Measurements from ENCODE around the gene ZBTB47.

Gene ZBTB47

GRCh38 chr3:42667523-42668412 is 14.3 kb downstream of the ZBTB47 start:
- no peak for FAIRE-seq
- DNase-seq (ENCODE audit: insufficient read length) = no peak
- TF ChIP-seq POLR2AphosphoS5 (IDR thresholded peaks at IDR 0.05; ENCODE audit: low read depth, low read length) (no peak), TAF1 (IDR thresholded peaks at IDR 0.05; ENCODE audit: borderline replicate concordance, low read depth, low read length) (no peak), POLR2A (IDR thresholded peaks at IDR 0.05; ENCODE audit: low read depth, low read length) (no peak)

GRCh38 chr3:42668413-42668760 is 14.9 kb downstream of the ZBTB47 start:
- TF ChIP-seq POLR2AphosphoS5 (IDR thresholded peaks at IDR 0.05; ENCODE audit: low read depth, low read length) = no peak
- TF ChIP-seq TAF1 (IDR thresholded peaks at IDR 0.05; ENCODE audit: borderline replicate concordance, low read depth, low read length) = no peak
- TF ChIP-seq POLR2A (IDR thresholded peaks at IDR 0.05; ENCODE audit: low read depth, low read length) = no peak
- FAIRE-seq = no peak
- DNase-seq (ENCODE audit: insufficient read length) = no peak

GRCh38 chr3:42668793-42669217 is 15.3 kb downstream of the ZBTB47 start:
- TF ChIP-seq POLR2A (IDR thresholded peaks at IDR 0.05; ENCODE audit: low read depth, low read length) (no peak), POLR2AphosphoS5 (IDR thresholded peaks at IDR 0.05; ENCODE audit: low read depth, low read length) (no peak), TAF1 (IDR thresholded peaks at IDR 0.05; ENCODE audit: borderline replicate concordance, low read depth, low read length) (no peak)
- FAIRE-seq (no peak), DNase-seq (ENCODE audit: insufficient read length) (no peak)

GRCh38 chr3:42670051-42670576 is 16.6 kb downstream of the ZBTB47 start:
- DNase-seq (ENCODE audit: insufficient read length) (no peak), FAIRE-seq (no peak)
- TF ChIP-seq TAF1 (IDR thresholded peaks at IDR 0.05; ENCODE audit: borderline replicate concordance, low read depth, low read length) (no peak), POLR2A (IDR thresholded peaks at IDR 0.05; ENCODE audit: low read depth, low read length) (no peak), POLR2AphosphoS5 (IDR thresholded peaks at IDR 0.05; ENCODE audit: low read depth, low read length) (no peak)

- no peak for FAIRE-seq
Measured at GRCh38 chr3:42670670-42671069, 17.2 kb downstream of the ZBTB47 start.

GRCh38 chr3:42672515-42672914 is 19.0 kb downstream of the ZBTB47 start:
- DNase-seq (ENCODE audit: insufficient read length) (no peak), FAIRE-seq (no peak)
- TF ChIP-seq POLR2AphosphoS5 (IDR thresholded peaks at IDR 0.05; ENCODE audit: low read depth, low read length) = no peak
- no peak for TF ChIP-seq POLR2A (IDR thresholded peaks at IDR 0.05; ENCODE audit: low read depth, low read length)
- no peak for TF ChIP-seq TAF1 (IDR thresholded peaks at IDR 0.05; ENCODE audit: borderline replicate concordance, low read depth, low read length)

More at GRCh38 chr3:42670670-42671069, 17.2 kb downstream of the ZBTB47 start:
- no peak for DNase-seq (ENCODE audit: insufficient read length)
- TF ChIP-seq POLR2AphosphoS5 (IDR thresholded peaks at IDR 0.05; ENCODE audit: low read depth, low read length) (no peak), POLR2A (IDR thresholded peaks at IDR 0.05; ENCODE audit: low read depth, low read length) (no peak), TAF1 (IDR thresholded peaks at IDR 0.05; ENCODE audit: borderline replicate concordance, low read depth, low read length) (no peak)

DNA sequence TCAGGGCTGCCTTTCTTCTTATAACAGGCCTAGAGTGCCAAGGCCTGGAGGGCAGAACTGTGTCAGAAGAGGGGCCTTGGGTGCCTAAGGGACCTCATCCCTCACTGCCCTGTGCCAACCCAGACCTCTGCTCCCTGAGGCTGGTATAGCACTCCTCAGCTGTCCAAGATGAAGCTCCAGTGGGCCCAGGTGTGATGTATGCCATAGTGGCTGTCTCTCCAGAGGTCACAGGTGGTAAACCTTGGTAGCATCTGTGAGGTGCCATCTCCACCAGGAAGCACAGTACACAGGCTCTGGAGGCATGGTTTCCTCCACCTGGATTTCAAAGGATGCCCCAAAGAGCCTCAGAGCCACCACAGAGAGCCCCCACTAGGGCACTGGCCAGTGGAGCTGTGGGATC is 19.6 kb downstream of the ZBTB47 start:
- DNase-seq (ENCODE audit: insufficient read length) (no peak), FAIRE-seq (no peak)
- TF ChIP-seq POLR2AphosphoS5 (IDR thresholded peaks at IDR 0.05; ENCODE audit: low read depth, low read length) (no peak), TAF1 (IDR thresholded peaks at IDR 0.05; ENCODE audit: borderline replicate concordance, low read depth, low read length) (no peak), POLR2A (IDR thresholded peaks at IDR 0.05; ENCODE audit: low read depth, low read length) (no peak)

- TF ChIP-seq POLR2AphosphoS5 (IDR thresholded peaks at IDR 0.05; ENCODE audit: low read depth, low read length) = no peak
- TF ChIP-seq TAF1 (IDR thresholded peaks at IDR 0.05; ENCODE audit: borderline replicate concordance, low read depth, low read length) = no peak
- no peak for TF ChIP-seq POLR2A (IDR thresholded peaks at IDR 0.05; ENCODE audit: low read depth, low read length)
- DNase-seq (ENCODE audit: insufficient read length) (no peak), FAIRE-seq (no peak)
Measured at GRCh38 chr3:42674146-42674545, 20.6 kb downstream of the ZBTB47 start.

GRCh38 chr3:42675909-42676308 is 22.4 kb downstream of the ZBTB47 start:
- FAIRE-seq (no peak), DNase-seq (ENCODE audit: insufficient read length) (no peak)
- TF ChIP-seq POLR2A (IDR thresholded peaks at IDR 0.05; ENCODE audit: low read depth, low read length) = no peak
- TF ChIP-seq TAF1 (IDR thresholded peaks at IDR 0.05; ENCODE audit: borderline replicate concordance, low read depth, low read length) = no peak
- TF ChIP-seq POLR2AphosphoS5 (IDR thresholded peaks at IDR 0.05; ENCODE audit: low read depth, low read length) = no peak

- DNase-seq (ENCODE audit: insufficient read length) = no peak
- TF ChIP-seq POLR2AphosphoS5 (IDR thresholded peaks at IDR 0.05; ENCODE audit: low read depth, low read length) (no peak), TAF1 (IDR thresholded peaks at IDR 0.05; ENCODE audit: borderline replicate concordance, low read depth, low read length) (no peak)
- FAIRE-seq = no peak
Measured at GRCh38 chr3:42678447-42678846, 24.9 kb downstream of the ZBTB47 start.

GRCh38 chr3:42680271-42680670 is 26.8 kb downstream of the ZBTB47 start:
- no peak for FAIRE-seq
- TF ChIP-seq POLR2AphosphoS5 (IDR thresholded peaks at IDR 0.05; ENCODE audit: low read depth, low read length) (no peak), TAF1 (IDR thresholded peaks at IDR 0.05; ENCODE audit: borderline replicate concordance, low read depth, low read length) (no peak), POLR2A (IDR thresholded peaks at IDR 0.05; ENCODE audit: low read depth, low read length) (no peak)
- DNase-seq (ENCODE audit: insufficient read length) = no peak

- DNase-seq (ENCODE audit: insufficient read length) (no peak), FAIRE-seq (no peak)
- TF ChIP-seq TAF1 (IDR thresholded peaks at IDR 0.05; ENCODE audit: borderline replicate concordance, low read depth, low read length) (no peak), POLR2A (IDR thresholded peaks at IDR 0.05; ENCODE audit: low read depth, low read length) (no peak), POLR2AphosphoS5 (IDR thresholded peaks at IDR 0.05; ENCODE audit: low read depth, low read length) (no peak)
Measured at GRCh38 chr3:42680806-42681205, 27.3 kb downstream of the ZBTB47 start.
